GM12874 (cell line): ENCODE data around the gene RPL19.

ENCODE experiments used
- TF ChIP-seq, protein P1 (sequence below): IDR thresholded peaks from 2 replicates; pipeline ENCODE4 v1.5.1; 2011; ENCODE audit warnings: low read depth, mild to moderate bottlenecking, control low read depth, low read length, moderate library complexity; ENCODE audit not compliant: insufficient read depth

The RPL19 gene

DNA sequence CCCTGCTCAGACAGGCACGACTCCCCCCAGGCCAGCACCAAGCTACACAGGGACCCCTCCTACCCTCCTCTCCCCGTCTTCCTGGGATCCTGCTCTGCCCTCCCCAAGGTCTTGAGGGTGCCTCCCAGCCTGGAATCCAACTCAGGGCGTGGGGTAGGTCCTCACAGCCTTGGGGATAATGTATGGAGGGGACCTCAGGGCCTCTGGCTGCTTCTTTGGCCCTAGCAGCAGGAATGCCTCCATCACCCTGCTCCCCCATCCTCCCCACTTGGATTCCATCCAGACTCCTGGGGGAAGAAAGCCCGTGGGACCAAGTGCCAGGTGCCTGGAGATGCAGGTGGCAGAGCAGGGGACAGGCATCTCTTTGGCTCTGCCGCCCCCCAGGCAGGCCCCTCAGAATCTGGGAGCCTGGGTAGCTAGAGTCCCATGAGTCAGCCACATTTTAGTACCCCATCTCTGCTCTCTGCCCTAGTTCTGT is 36.4 kb downstream of the RPL19 start:
- TF ChIP-seq, protein P1, sequence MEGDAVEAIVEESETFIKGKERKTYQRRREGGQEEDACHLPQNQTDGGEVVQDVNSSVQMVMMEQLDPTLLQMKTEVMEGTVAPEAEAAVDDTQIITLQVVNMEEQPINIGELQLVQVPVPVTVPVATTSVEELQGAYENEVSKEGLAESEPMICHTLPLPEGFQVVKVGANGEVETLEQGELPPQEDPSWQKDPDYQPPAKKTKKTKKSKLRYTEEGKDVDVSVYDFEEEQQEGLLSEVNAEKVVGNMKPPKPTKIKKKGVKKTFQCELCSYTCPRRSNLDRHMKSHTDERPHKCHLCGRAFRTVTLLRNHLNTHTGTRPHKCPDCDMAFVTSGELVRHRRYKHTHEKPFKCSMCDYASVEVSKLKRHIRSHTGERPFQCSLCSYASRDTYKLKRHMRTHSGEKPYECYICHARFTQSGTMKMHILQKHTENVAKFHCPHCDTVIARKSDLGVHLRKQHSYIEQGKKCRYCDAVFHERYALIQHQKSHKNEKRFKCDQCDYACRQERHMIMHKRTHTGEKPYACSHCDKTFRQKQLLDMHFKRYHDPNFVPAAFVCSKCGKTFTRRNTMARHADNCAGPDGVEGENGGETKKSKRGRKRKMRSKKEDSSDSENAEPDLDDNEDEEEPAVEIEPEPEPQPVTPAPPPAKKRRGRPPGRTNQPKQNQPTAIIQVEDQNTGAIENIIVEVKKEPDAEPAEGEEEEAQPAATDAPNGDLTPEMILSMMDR = no peak

DNA sequence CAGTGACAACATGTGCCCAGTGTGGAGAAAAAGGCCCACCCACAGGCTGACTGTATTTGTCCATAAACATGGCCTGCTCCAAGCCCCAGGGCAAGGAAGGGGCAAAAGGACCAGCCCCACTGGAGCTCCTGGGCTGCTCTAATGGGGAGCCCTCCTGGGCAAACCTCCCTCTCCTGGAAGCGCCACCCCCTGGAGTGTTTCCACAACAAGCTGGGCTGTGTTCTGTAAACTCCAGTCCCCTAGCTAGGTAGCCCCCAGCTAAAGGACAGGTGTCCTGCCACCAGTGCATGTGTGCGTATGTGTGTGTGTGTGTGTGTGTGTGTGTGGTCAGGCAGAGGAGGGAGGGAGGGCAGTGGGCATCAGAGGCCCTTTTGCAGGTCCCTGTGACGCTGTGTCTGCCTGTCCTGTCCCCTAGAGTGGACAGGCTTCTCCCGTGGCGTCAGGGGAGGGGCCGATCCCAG is 36.9 kb downstream of the RPL19 start:
- TF ChIP-seq, protein P1 = no peak

- TF ChIP-seq, protein P1 = no peak
Observed at GRCh38 chr17:39237586-39237985, 37.5 kb downstream of the RPL19 start.

DNA sequence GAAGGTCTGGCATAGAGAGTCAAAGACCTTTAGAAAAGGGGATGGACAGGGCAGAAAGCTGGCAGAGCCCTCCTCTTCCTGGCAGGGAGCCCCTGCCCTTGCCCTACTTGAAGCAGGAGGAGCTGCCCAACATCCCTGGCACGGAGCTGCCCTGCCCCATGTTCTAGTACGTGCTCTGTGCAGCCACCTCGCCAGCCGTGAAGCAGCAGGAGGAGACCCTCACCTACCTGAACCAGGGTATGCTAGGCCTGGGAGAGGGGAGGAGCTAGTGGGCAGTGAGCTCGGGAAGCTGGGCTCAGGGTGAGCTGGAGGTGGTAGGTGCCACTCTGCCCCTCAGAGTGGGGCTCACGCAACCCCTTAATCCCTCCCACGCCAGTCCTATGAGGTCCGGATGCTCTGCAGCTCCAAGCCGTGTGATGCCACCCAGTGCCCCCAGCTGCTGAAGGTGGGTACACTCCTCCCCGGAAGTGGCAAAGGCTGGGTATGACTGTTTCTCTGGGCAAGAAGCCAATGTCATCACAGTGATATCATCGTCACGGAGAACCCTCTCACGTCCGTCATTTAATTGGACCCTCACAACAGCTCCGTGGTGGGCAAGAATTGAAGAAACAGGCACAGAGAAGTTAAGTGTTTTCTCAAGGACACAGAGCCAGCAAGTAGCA is 38.4 kb downstream of the RPL19 start:
- TF ChIP-seq, protein P1 = no peak

DNA sequence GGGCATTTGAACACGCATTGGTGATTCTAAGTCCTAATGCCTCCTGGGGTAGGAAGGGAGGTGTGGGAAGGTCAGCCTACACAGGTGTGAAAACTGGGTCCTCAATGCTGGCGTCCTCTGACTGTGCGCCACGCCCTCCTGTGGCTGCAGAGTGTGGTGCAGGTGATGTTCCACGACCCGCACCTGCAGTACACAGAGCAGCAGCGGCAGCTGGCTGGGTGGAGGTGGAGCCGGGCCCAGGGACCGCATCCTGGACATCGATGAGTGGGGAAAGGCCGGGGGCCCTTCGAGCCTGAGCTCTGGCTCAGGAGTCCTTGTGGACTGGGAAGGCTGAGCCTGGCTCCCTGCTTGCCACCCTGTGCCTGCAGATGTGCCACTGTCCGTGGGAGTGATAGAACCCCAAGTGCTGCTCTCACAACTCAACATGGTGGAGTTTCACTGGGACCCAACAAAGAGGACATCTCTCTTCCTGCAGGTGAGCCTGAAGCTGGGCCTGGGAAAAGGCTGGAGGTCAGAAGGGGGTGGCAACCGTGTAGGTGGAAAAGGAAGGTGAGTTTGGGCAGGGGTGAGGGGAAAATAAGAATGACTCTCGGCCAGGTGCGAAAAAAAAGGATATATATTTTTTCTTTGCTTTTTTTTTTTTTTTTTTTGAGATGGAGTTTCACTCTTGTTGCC is 39.7 kb downstream of the RPL19 start:
- TF ChIP-seq, protein P1 = peak; percentile 85

- TF ChIP-seq, protein P1 = no peak
Observed at GRCh38 chr17:39240631-39241030, 40.5 kb downstream of the RPL19 start.

- TF ChIP-seq, protein P1 = no peak
Observed at GRCh38 chr17:39243155-39243554, 43.1 kb downstream of the RPL19 start.
